K562 (cell line): Measurements from ENCODE around the gene INHBC. TPM values are rescaled to one million over a fixed set of nuclear protein-coding genes. Genes with fewer than 3 reads are reported as not detected.

Experiments
- NFIX ChIP-seq: fragments of 250-450 bp; sonication (Bioruptor Pico); IDR thresholded peaks from 2 replicates; pipeline ENCODE4 v1.4.0; 2020; ENCODE audit warnings: low read depth, mild to moderate bottlenecking, moderate library complexity
- NONO ChIP-seq, 2 experiments: fragments of 200-400 bp in 1 of 2; fragments of 450-650 bp in 1 of 2; formaldehyde crosslinking in 1 of 2; IDR thresholded peaks; 2 replicates each; pipeline ENCODE4 v1.6.1; 2017; ENCODE audit warnings: low read depth in 2 of 2, mild to moderate bottlenecking in 2 of 2, moderate library complexity in 2 of 2, low read length in 1 of 2
- PML ChIP-seq: IDR thresholded peaks from 2 replicates; pipeline ENCODE4 v1.6.1; 2012; ENCODE audit warnings: low read length, inconsistent platforms
- RBM14 ChIP-seq: fragments of 200-400 bp; formaldehyde crosslinking; IDR thresholded peaks from 2 replicates; pipeline ENCODE4 v1.6.1; 2018; ENCODE audit warnings: low read depth, mild to moderate bottlenecking, low read length, moderate library complexity, borderline replicate concordance; ENCODE audit not compliant: insufficient read depth
- THRB ChIP-seq: fragments of 450-650 bp; formaldehyde crosslinking; conservative IDR thresholded peaks from 2 replicates; pipeline ENCODE4 v1.4.0; 2022; ENCODE audit warnings: mild to moderate bottlenecking, missing genetic modification characterization
- TSHZ1 ChIP-seq: fragments of 250-450 bp; sonication (Bioruptor Pico); IDR thresholded peaks from 2 replicates; pipeline ENCODE4 v1.4.0; 2020; ENCODE audit warnings: mild to moderate bottlenecking, moderate library complexity
- ZBTB2 ChIP-seq: fragments of 450-650 bp; IDR thresholded peaks from 2 replicates; pipeline ENCODE4 v1.6.1; 2016; ENCODE audit warnings: antibody characterized with exemption
- ZBTB40 ChIP-seq, 2 experiments: fragments of 450-650 bp in 1 of 2; sonication (generic) in 1 of 2; formaldehyde crosslinking in 1 of 2; IDR thresholded peaks; 2 replicates each; pipeline versions ENCODE4 v1.7.1 to v1.9.0; 2016 to 2022; ENCODE audit warnings: inconsistent platforms in 1 of 2, mild to moderate bottlenecking in 1 of 2, missing genetic modification reagents in 1 of 2
- ZKSCAN1 ChIP-seq: fragments of 150-350 bp; IDR thresholded peaks from 2 replicates; pipeline ENCODE4 v1.6.1; 2016; ENCODE audit warnings: low read depth, low read length
- polyA plus RNA-seq, 8 experiments: library from polyadenylated mRNA; depleted of rRNA in 4 of 8; stranded (reverse) in 5 of 8; unstranded in 3 of 8; fragments of >200 nt; fragmentation: Nextera tagmentation in 2 of 8; fragmentation: Illumina TruSeq in 1 of 8; extraction: Ambion mirVana in 2 of 8; extraction: Trizol in 1 of 8; gene quantifications; 2 replicates each; pipeline versions ENCODE4 v1.2.1 to v1.2.3, GENCODE V29; 2011 to 2014; ENCODE audit warnings: inconsistent platforms in 1 of 8, missing spikeins in 1 of 8
- total RNA-seq, 7 experiments: library from RNA; depleted of rRNA in 6 of 7; stranded (reverse); fragments of >200 nt in 6 of 7; fragmentation: Illumina TruSeq in 2 of 7; extraction: Trizol in 2 of 7; gene quantifications; 2 replicates each; pipeline versions ENCODE4 v1.2.1 to v1.2.3, GENCODE V29; 2011 to 2021; ENCODE audit warnings: low replicate concordance in 1 of 7

The INHBC gene
- total and polyA plus RNA-seq, 9 of the 15 experiments (the other 6 are each of a cell fraction or from before 2014, with no cell fraction given), result 0.07 to 0.24 (median 0.15) TPM; not detected in 4

GRCh38 chr12:57459055-57459749 is 24.6 kb downstream of the INHBC start (continued):
- TF ChIP-seq ZBTB40 (IDR thresholded peaks at IDR 0.05), result no peak; the same call in 1 of the 2 replicates
- no peak for TF ChIP-seq ZBTB40 (CRISPR knock-in tag; IDR thresholded peaks at IDR 0.05)
- TF ChIP-seq PML, result no peak; the same call in 1 of the 2 replicates
- TF ChIP-seq NONO (IDR thresholded peaks at IDR 0.05; ENCODE audit: low read depth in 2 of 2, low read length in 1 of 2), result no peak
- TF ChIP-seq TSHZ1 (CRISPR knock-in tag), result no peak
- TF ChIP-seq NFIX (CRISPR knock-in tag), result no peak
- TF ChIP-seq RBM14, result no peak
- no peak for TF ChIP-seq THRB
- no peak for TF ChIP-seq ZBTB2
- no peak; the same call in 1 of the 2 replicates for TF ChIP-seq ZKSCAN1
